HG02623 (cell line): ENCODE measurements around the gene LIPE.

Experiments used
- ATAC-seq: cut with Tn5 transposase; IDR thresholded peaks from one replicate; pipeline ENCODE4 v1.9.1; 2021; ENCODE audit warnings: moderate library complexity; ENCODE audit not compliant: unreplicated experiment

LIPE gene

DNA sequence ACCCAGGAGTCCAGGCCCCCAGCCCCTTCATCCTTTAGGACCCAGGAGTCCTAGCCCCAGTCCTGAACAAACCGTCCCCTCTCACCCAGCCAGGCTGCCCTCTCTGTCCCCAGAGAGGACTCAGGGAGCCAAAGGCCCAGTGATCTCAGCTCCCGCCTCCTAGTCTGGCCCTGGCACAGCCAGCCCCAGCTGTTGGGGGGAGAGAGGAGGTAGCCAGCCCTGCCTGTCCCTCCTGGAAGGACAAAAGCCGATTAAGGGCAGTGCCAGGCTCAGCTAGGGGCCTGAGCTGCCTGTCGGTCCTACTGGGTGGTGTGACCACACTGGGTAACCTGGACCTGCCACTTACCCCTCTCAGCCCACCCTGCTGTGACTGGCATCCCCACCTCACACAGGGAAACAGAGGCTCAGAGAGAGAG is 14.5 kb downstream of the LIPE start:
- no peak for ATAC-seq

DNA sequence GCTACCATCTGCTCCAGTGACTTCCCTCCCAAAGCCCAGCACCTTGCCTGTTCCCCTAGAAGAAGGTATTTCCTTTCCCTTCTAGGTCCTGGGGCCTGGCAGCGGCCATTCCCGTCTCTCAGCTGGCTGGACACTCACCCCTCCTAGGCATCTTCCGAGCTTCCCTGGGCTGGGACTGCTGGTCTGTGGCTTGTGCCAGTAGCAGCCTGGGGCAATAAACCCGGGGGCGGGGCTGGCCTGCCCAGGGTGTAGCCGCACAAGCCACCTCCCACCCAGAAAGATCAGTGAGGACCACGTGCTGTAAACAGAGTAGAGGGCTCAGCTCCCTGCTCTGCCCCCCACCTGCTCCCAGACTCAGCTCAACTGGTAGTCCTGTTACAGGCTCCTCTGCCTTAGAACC is 15.0 kb downstream of the LIPE start:
- no peak for ATAC-seq

DNA sequence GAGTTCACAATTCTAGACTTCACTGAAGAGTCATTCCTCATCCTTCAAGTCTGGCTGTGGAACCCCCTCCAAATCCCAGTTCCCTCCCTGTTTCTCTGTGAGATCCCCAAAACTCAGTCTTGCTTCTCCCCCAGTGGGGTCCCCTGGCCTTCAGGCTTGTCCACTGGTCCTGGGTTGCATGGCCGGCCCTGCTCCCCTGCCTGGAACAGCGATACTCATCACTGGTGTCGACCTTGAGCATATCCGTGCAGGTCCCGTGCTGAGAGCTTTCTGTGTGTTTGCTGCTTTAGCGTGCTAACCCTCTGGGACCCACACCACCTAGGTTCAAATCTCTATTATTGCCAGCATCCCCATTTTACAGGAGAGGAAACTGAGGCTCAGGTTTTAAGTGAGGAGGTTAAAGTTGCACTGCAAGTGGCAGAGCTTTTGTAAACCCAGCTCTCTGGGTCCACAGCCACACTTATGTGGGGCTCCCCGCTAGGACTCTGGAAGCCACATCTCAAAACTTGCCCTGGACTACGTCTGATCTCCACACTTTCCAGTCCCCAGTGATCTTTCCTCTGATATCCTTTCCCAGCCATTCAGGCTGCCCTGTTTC is 15.5 kb downstream of the LIPE start:
- no peak for ATAC-seq

DNA sequence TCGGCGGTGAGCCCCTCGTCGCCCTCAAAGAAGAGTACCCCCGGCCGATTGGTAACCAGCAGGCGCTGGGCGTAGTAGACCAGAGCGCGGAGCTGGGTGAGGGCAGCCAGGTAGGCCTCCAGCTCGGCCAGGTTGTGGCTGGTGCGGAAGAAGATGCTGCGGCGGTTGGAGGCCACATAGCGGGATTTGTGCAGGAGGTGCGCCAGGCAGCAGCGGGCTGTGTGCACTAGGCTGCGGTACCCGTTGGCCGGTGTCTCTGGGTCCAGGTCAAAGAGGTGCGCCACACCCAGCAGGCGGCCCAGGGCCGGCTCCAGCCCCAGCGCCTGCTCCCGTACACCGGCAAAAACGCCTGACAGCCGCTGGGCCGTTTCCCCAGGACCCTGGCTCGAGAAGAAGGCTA is 16.8 kb downstream of the LIPE start:
- ATAC-seq = no peak

DNA sequence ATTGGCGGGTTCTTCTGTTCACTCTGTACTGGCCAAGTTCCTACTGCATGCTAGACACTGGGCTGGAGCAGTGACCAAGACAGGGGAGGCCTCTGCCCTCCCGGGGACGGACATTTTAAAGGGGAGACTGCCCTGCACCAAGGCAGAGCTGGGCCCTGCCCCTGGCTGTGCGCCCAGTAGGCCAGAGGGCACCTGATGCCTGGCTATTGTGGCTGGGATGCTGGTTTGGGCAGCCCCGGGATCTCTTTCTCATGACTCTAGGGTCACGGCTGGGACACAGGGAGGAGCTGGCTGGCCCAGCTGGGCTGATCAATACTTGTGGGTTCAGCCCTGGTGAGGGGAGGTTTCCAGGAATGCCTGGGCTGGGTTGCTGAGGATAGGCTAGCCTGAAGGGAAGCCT is 17.7 kb downstream of the LIPE start:
- ATAC-seq = no peak

DNA sequence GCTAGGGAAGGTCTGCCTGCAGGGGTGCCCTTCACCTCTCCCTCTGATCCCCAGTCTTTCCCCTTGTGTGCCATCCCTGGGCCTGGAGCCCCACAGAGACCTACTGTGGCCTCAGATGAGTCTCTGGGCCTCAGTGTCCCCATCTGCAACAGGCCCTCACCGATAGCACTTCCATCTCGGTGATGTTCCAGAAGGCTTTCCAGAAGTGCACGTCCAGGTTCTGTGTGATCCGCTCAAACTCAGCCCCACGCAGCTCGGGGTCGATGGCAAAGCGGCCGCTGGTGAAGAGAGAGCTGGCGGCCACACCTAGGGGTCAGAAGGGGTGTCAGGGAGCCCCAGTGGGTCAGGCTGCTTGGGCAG is 19.4 kb downstream of the LIPE start:
- no peak for ATAC-seq

DNA sequence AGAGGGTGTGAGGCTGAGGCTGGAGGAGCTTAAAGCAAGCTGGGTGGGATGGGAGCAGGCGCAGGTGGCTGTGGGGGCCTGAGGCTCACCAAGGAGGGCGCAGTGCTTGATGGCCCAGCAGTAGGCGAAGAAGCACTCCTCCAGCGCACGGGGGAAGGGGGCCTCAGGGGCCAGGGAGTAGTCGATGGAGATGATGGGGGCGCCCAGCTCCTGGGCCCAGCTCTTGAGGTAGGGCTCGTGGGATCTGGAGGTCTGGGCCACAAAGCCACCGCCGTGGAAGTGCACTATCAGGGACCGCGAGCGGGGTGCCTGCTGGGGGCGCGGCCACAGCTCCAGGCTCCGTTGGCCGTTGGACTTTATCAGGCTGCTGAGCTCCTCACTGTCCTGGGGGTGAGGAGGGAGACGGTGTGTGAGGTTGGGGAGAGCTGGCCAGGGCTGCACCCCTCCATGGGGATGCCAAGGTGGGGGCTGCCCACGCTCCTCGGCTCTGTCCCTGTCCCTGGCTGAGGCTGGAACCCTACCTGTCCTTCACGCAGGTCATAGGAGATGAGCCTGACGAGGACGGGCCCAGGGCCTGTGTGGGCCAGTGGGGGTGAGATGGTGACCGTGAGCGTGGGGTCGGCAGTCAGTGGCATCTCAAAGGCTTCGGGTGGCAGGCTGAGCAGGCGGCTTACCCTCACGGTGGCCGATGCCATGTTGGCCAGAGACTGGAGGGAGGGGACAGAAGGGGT is 19.9 kb downstream of the LIPE start:
- no peak for ATAC-seq

DNA sequence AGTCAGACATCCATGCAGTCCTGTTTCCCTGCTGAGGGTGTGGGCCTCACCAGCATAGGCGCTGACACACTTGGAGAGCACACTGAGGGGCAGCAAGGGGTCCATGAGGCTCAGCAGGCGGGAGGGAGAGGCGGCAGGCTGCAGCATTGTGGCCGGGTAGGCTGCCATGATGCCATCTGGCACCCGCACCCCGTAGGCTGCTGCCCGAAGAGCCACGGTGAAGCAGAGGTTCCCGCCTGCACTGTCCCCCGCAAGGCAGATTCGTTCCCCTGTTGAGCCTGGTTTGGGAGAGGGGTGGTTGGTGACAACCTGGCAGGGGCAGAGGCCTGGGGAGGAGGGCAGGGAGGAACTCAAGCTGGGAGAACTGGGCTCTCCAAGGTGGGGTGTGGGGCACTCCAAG is 21.1 kb downstream of the LIPE start:
- ATAC-seq = no peak

DNA sequence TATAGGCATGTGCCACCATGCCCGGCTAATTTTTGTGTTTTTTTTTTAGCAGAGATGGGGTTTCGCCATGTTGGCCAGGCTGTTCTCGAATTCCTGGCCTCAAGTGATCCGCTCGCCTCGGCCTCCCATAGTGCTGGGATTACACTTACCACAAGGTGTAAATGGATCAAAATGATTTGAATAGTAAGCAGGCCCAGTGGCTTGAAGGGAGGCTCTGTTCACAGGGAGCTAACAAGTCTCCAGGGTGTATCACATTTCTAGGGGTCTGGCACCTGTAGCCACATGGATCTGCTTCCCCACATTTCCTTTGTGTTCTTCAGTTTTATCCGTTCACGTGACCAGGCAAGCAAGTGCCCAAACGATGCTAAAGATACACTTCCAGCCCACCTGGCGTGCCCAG is 23.6 kb downstream of the LIPE start:
- no peak for ATAC-seq

DNA sequence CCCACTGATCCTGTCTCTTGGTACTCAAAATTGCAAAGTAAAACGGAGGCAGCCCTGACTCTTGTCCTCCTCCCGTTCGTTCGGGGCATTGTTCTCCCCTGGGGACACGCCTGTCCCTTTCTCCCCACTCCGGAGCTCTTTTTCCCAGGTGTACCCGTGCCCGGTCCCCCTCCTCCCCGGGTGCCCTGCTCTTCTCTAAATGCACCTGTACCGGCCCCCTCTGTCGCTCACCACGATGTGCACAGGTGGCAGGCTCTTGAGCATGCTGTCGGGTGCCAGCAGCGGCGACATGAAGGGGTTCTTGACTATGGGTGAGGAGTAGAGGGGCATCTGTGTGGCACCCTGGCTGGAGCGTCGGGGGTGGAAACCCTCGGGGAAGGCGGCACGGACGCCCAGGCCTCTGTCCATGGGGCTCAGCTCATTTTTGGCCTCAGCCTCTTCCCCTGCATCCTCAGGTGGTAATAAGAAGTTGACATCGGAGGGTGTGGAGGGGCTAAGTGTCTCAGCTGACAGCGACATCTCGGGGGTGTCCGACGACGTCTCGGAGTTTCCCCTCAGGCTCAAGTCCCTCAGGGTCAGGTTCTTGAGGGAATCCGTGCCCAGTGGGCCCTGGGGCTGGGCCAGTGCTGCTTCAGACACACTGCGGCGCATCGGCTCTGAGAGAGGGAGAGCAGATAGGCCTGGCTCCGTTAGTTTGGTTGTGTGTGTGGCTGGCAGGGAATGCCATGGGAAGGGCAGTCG is 24.6 kb downstream of the LIPE start:
- ATAC-seq = no peak

DNA sequence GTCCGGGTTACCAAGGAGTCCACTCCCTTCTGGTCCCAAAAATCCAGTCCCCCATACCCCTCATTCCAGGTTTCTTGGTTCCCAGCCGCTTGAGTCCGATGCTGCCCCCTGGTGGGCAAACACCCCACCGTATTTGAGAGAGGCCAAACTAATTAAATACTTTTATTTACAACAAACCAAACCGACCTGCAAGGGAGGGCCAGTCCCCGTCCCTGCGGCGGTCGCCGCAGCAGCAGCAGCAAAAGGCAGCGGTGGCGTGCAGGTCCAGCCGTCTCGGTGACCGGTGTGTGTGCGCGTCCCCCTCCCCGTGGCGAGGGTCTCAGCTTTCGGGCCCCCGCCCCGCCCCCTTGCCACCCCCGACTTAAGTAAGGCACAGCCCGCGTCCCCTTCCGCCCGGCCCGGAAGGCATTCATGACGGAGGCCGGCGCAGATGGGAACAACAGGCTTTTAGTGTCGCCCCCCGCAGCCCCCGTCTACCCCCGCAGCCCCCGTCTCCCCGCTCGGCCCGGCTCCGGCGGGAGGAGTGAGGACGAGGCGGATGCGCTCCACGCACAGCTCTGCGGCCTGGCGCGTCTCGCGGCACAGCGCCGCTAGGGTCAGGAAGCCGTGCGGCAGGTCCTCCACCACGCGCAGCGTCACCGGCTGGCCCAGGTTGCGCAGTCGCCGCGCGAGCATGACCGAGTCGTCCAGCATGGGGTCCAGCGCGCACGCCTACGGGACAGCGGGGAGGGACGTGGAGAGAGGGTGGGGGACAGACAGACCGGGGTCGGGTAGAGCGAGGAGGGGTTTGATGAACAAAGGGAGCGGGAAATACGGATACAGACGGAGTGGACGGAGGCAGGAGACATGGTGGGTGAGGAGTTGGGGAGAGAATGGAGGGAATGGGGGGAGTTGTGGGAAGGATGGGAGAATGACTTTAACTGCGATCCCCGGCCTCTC is 25.6 kb downstream of the LIPE start:
- no peak for ATAC-seq

DNA sequence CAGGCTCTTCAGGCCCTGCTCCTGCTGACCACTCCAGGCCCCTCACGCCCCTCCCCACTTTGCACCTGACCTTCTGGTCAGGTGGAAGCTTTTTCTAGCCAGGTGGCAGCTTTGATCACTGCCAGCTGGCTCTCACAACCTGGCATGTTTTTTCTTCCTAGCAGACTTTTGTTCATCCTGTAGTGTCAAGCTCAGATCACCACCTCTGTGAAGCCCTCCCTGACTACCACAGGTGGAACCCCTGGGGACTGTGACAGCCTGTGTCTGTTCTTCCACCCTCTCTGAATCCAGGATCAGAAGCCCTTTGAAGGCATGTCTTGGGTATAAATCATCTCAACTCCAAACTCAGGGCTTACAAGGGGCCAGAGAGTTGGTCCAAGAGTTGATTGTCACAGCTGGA is 26.8 kb downstream of the LIPE start:
- no peak for ATAC-seq

DNA sequence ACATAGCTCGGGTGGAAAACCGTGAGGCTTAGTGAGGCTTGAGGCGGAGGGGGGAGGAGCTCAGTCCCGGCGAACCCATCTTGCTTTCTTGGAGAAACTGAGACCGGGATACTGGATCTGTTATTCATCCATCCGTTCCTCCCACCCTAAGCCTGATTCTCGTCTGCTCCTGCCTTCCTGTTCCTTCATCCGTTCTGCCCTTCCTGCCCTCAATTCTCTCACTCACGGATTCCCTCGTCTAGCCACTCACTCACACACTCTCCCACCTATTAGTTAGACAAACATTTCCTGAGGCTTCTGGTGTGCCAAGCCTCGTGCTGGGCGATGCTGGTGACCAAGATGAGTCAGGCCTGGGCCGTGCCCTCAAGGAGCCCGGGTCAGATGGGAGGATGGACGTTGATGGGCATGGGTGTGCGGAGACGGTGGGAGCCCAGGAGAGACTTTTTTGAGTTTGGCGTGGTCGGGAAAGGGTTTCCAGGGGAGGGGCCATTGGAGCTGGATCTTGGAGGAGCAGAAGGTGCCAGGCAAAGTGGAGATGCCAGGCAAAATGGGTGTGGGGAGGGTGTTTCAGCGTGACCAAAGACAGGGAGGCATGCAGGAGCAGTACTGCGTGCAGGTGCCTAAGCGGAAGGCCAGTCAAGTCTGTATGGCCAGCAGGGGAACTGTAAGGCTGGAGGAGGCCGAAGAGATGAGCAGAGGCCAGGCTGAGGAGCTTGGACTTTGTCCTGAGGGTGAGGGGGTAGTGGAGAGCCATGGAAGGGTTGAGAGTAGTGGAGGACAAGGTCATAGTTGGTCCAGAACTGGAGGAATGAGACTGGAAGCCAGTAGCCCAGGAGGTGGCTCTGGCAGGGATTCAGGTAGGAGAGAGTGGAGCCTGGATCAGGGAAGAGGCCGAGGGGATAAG is 29.7 kb downstream of the LIPE start:
- no peak for ATAC-seq

DNA sequence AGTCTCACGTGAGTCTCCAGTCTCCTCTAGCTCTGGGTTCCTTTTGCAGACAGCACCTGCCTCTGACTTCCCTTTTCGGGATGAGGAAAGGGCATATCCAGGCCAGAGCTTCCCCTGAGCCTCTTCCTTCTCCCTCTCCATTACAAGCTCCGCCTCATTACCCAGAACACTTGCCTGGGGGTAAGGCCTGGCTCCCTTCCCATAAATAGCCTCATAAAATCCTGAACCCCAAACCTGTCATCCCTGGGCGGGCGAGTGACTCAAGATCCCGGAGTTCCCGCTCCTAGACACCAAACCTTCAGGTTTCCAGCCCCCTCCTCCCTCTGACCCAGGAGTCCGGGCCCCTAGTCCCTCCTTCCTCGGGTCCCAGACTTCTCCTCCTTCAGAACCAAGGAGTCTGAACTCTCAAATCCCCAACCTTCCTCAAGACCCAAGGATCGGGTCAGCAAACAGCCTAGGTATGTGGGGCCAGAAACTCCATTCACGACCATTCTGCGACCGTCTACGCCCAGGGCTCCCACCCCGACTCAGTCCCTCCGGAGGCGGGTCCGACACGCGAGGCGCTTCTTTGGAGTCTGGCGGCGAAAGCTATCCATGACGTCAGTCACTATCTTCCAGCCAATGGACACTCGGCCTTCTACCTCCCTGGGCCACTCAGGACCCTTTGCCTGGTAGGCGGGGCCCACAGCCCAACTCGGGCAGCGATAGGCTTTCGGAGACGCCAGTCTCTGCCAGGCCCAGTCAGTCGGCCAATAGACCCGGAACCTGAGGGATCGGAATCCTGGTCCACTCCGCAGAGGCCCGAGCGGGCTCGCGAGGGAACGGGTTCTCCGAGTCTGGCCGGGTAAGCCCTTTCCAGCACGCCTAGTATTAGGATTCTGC is 30.6 kb downstream of the LIPE start:
- ATAC-seq = peak; percentile 95

DNA sequence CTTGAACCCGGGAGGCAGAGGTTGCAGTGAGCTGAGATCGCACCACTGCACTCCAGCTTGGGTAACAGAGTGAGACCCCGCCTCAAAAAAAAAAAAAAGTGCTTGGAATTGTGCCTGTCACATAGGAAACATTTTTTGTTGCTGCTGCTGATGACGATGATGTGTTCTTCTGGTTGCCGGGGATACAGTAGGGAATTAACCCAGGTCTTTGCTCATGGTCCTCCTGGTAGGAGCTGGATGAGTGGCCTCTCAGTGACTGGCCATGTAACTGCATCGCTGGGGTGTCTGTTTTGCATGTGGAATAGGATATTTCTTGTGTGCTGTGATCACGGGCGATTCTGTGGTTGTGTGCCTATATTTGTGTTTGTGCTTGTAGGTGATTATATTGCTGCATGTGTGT is 32.4 kb downstream of the LIPE start:
- ATAC-seq = no peak

DNA sequence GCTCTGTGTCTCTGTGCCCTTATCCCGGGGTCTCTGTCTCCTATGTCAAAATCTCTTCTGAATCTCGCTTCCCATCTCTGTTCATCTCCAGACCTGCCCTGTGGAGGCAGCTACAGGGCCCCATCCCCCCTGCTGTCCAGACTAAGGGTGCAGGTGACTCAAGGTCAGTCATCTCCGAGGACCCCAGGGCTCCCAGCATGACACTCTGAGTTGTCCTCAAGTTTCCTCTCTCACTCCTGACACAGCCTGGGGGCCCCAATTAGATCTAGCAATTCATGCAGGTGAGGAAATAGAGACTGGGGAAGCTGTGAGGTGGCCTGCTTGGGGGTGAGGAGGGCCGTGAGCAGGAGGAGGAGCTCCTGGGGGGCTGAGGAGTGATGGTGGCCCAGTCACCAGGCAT is 35.0 kb downstream of the LIPE start:
- ATAC-seq = no peak

DNA sequence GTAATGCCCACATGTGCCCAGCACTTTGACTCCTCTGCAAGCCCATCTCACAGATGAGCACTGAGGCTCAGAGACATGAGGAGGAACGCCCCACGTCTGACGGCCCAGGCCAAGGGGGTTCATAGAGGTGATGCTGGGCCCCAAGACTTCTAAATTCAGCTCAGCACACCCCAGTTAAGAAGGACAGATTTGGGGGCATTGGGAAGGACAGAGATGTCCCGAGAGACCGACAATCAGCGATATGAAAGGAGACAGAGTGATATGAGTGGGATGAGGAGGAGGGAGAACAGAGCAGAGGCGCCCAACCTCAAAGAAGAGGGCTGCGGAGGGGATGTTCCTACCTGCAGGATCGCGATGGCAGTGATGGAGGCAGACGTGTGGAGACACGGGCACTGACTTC is 37.3 kb downstream of the LIPE start, which contains the start of gene CNFN:
TSS of gene CNFN (minus strand) at position 399 of the 400 bp plus-strand sequence. CDS start 1,260 bp downstream, outside the sequence.
- no peak for ATAC-seq

DNA sequence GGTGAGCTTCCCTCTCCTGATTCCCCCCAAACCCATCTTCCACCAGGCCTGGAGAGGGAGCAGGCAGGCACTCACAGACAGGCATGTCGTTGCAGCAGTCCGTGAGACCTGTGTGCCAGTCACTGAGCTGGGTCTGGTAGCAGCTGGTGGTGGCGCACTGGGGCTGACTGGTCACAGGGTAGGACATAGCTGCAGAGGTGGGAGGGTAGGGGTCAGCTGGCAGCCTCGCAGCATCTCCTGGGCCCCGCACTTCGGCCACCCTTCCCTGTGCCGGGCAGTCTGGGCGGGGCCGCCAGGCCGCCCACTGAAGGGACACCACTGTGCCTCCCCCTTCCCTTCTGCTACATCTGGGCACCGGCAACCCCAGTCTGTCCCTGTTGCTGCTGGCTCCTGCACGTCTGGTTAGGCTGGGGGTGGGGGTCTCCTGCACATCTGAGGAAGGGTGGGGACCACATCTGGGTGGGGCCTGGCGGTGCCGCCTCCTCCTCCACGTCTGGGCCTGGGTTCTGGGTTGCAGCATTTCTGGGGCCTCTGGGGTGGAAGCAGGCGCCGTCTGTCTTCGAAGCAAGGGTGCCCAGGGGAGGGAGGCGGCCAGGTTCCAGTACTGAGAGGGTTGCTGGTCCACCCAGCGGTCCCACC is 38.2 kb downstream of the LIPE start:
- ATAC-seq = no peak
